Gastroesophageal sphincter (tissue), 3 donors: Measurements from ENCODE around the gene AP1S2.
"Not testable (repeated sequence)": the region's sequence is repeated elsewhere in the genome, so short reads cannot be mapped to it uniquely, and the experiment has no call there.

Experiments used
- EP300 ChIP-seq: sonication (generic); formaldehyde crosslinking; IDR thresholded peaks from one replicate; pipeline ENCODE4 v1.6.1; 2017; ENCODE audit warnings: antibody characterized with exemption, mild to moderate bottlenecking
- POLR2A ChIP-seq, 2 donors: fragments of 450-650 bp; IDR thresholded peaks; one replicate each; pipeline ENCODE4 v1.6.1; 2017; ENCODE audit warnings: antibody characterized with exemption in 2 of 2, mild to moderate bottlenecking in 2 of 2, moderate library complexity in 1 of 2
- POLR2AphosphoS5 ChIP-seq: sonication (generic); formaldehyde crosslinking; IDR thresholded peaks from one replicate; pipeline ENCODE4 v1.6.1; 2017; ENCODE audit warnings: antibody characterized with exemption
- TF ChIP-seq, protein P1 (sequence below), 4 experiments: fragments of 200-600 bp in 2 of 4; fragments of 450-650 bp in 2 of 4; sonication (generic) in 1 of 4; IDR thresholded peaks; one replicate each; pipeline ENCODE4 v1.5.1; 2017 to 2019; ENCODE audit warnings: antibody characterized with exemption in 4 of 4, mild to moderate bottlenecking in 2 of 4, moderate library complexity in 2 of 4

DNA sequence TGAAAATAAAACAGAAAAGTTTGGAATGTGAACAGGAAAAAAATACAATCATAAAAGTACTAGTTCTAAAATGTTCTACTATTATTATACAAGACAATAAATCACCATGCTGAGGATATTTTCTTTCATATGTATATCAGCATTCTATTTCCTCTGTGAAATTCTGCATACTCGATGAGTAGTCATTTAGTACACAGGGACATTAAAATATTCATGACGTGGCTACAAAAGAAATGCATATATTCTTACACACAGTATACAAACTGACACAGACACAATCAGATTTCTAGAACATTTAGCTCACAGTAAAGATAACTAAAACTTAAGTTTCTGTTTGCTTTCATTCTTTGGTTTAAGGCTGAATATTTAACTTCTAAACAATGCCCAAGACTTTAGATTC lies 23.3 kb downstream of the AP1S2 start:
- not testable (repeated sequence) for TF ChIP-seq POLR2AphosphoS5; POLR2A (IDR thresholded peaks at IDR 0.05); EP300
- TF ChIP-seq, protein P1, sequence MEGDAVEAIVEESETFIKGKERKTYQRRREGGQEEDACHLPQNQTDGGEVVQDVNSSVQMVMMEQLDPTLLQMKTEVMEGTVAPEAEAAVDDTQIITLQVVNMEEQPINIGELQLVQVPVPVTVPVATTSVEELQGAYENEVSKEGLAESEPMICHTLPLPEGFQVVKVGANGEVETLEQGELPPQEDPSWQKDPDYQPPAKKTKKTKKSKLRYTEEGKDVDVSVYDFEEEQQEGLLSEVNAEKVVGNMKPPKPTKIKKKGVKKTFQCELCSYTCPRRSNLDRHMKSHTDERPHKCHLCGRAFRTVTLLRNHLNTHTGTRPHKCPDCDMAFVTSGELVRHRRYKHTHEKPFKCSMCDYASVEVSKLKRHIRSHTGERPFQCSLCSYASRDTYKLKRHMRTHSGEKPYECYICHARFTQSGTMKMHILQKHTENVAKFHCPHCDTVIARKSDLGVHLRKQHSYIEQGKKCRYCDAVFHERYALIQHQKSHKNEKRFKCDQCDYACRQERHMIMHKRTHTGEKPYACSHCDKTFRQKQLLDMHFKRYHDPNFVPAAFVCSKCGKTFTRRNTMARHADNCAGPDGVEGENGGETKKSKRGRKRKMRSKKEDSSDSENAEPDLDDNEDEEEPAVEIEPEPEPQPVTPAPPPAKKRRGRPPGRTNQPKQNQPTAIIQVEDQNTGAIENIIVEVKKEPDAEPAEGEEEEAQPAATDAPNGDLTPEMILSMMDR (IDR thresholded peaks at IDR 0.05) = not testable (repeated sequence)
